Endodermal cell (in vitro differentiated cells): ENCODE data around the gene SLC9A3. TPM values are rescaled to one million over a fixed set of nuclear protein-coding genes. Genes with fewer than 3 reads are reported as not detected.

Source experiments
- DNase-seq: peaks from one replicate; pipeline ENCODE4 v3.0.0-alpha.2; 2017
- H3K27ac ChIP-seq: 2 replicates; pipeline ENCODE4 v1.5.1; 2013; ENCODE audit warnings: mild to moderate bottlenecking, low read depth, low read length, moderate library complexity
- H3K27me3 ChIP-seq: 2 replicates; pipeline ENCODE4 v1.6.1; 2013; ENCODE audit warnings: mild to moderate bottlenecking, low read length, moderate library complexity; ENCODE audit not compliant: insufficient read depth, control insufficient read depth, poor library complexity, severe bottlenecking
- H3K36me3 ChIP-seq: 2 replicates; pipeline ENCODE4 v1.7.0; 2013; ENCODE audit warnings: mild to moderate bottlenecking, low read length, moderate library complexity; ENCODE audit not compliant: control insufficient read depth, insufficient read depth
- H3K4me1 ChIP-seq: one replicate; pipeline ENCODE4 v1.7.0; 2013; ENCODE audit warnings: low read length; ENCODE audit not compliant: control insufficient read depth, insufficient read depth
- H3K4me3 ChIP-seq: 2 replicates; pipeline ENCODE4 v1.5.1; 2013; ENCODE audit warnings: mild to moderate bottlenecking, low read length, moderate library complexity
- H3K9ac ChIP-seq: 2 replicates; pipeline ENCODE4 v1.6.1; 2013; ENCODE audit warnings: mild to moderate bottlenecking, low read length, moderate library complexity; ENCODE audit not compliant: poor library complexity, severe bottlenecking; ENCODE audit errors: extremely low read depth
- H3K9me3 ChIP-seq: 2 replicates; pipeline ENCODE4 v1.6.1; 2013; ENCODE audit warnings: mild to moderate bottlenecking, low read length, moderate library complexity; ENCODE audit not compliant: control insufficient read depth
- H3K27ac Mint-ChIP-seq: 2 replicates; pipeline ENCODE4 v1.8.0; 2020; ENCODE audit warnings: mixed read lengths
- H3K27me3 Mint-ChIP-seq: 2 replicates; pipeline ENCODE4 v1.8.0; 2021; ENCODE audit warnings: mild to moderate bottlenecking, mixed read lengths; ENCODE audit not compliant: insufficient read depth
- H3K36me3 Mint-ChIP-seq: 2 replicates; pipeline ENCODE4 v1.8.0; 2020; ENCODE audit warnings: low read depth, mixed read lengths
- H3K4me1 Mint-ChIP-seq: 2 replicates; pipeline ENCODE4 v1.8.0; 2020; ENCODE audit warnings: mixed read lengths
- H3K4me3 Mint-ChIP-seq: 2 replicates; pipeline ENCODE4 v1.8.0; 2020; ENCODE audit warnings: mild to moderate bottlenecking, moderate library complexity, mixed read lengths
- H3K9me3 Mint-ChIP-seq: 2 replicates; pipeline ENCODE4 v1.8.0; 2020; ENCODE audit warnings: mild to moderate bottlenecking, mixed read lengths
- CTCF ChIP-seq: fragments of 200-600 bp; sonication (generic); conservative IDR thresholded peaks from 2 replicates; pipeline ENCODE4 v1.5.0; 2021; ENCODE audit warnings: antibody characterized with exemption, mild to moderate bottlenecking
- WGBS, 2 experiments: methylation state at CpG; one replicate each; pipeline versions ENCODE4 v1.1.5 to v1.1.7; 2013; ENCODE audit warnings: missing lambda C conversion rate in 2 of 2, mixed read lengths in 1 of 2; ENCODE audit not compliant: insufficient coverage in 1 of 2, insufficient read length in 1 of 2; 5-methylcytosine and 5-hydroxymethylcytosine counted together
- total RNA-seq, 2 donors: library from RNA; stranded (reverse); fragmentation: NEBNext Ultra II Directional in 1 of 2; extraction: Animal tissue kit (Norgen Biotek cat#: 25700) in 1 of 2; gene quantifications; 2 replicates in 1 of 2; 3 replicates in 1 of 2; pipeline ENCODE4 v1.2.1, GENCODE V29; 2021

Gene SLC9A3
- total RNA-seq, 2 donors from 2014 or later: 1.3 to 1.5 TPM

- Histone ChIP-seq H3K36me3 (peaks cover 24% of the 10 kb centered on the region), H3K27me3 (no peaks in the 10 kb centered on the region), H3K9ac (no peak overlapping the region), H3K9me3 (no peaks in the 10 kb centered on the region), H3K27ac (no peak overlapping the region), H3K4me1 (no peaks in the 10 kb centered on the region), H3K4me3 (no peak overlapping the region)
- no peaks in the 10 kb centered on the region for H3K4me1 Mint-ChIP-seq
- DNase-seq: peak; percentile 22
- no peaks in the 10 kb centered on the region for H3K9me3 Mint-ChIP-seq
- WGBS, 2 experiments: 96% methylated on average over 21 to 24 of the region's 24 CpGs
- TF ChIP-seq CTCF: no peak
- peaks cover 57% of the 10 kb centered on the region for H3K36me3 Mint-ChIP-seq
- H3K4me3 Mint-ChIP-seq: no peak overlapping the region
- H3K27me3 Mint-ChIP-seq: no peaks in the 10 kb centered on the region
- no peak overlapping the region for H3K27ac Mint-ChIP-seq
Measured at GRCh38 chr5:462051-462481, 62.2 kb downstream of the SLC9A3 start.

GRCh38 chr5:460273-460625, 64.0 kb downstream of the SLC9A3 start:
- H3K27me3 Mint-ChIP-seq: no peaks in the 10 kb centered on the region
- no peak for TF ChIP-seq CTCF
- no peaks in the 10 kb centered on the region for H3K27me3 ChIP-seq
- H3K36me3 Mint-ChIP-seq: peaks cover 59% of the 10 kb centered on the region
- H3K4me1 Mint-ChIP-seq: no peaks in the 10 kb centered on the region
- H3K9ac ChIP-seq: no peak overlapping the region
- 94 to 95% methylated on average over 6 to 8 of the region's 8 CpGs for WGBS, 2 experiments
- no peak overlapping the region for H3K4me3 ChIP-seq
- H3K36me3 ChIP-seq: peaks cover 39% of the 10 kb centered on the region
- no peak overlapping the region for H3K4me3 Mint-ChIP-seq
- peak; percentile 19 for DNase-seq
- H3K9me3 Mint-ChIP-seq: no peaks in the 10 kb centered on the region
- H3K9me3 ChIP-seq: no peaks in the 10 kb centered on the region
- no peak overlapping the region for H3K27ac ChIP-seq
- no peaks in the 10 kb centered on the region for H3K4me1 ChIP-seq
- no peak overlapping the region for H3K27ac Mint-ChIP-seq

- no peaks in the 10 kb centered on the region for H3K4me1 Mint-ChIP-seq
- DNase-seq: peak; percentile 17
- H3K4me3 ChIP-seq: no peak overlapping the region
- no peaks in the 10 kb centered on the region for H3K9me3 Mint-ChIP-seq
- no peak overlapping the region for H3K27ac ChIP-seq
- peaks cover 45% of the 10 kb centered on the region for H3K36me3 ChIP-seq
- no peak overlapping the region for H3K4me3 Mint-ChIP-seq
- WGBS, 2 experiments: 94 to 97% methylated on average over 14 to 24 of the region's 24 CpGs
- no peaks in the 10 kb centered on the region for H3K9me3 ChIP-seq
- H3K27me3 Mint-ChIP-seq: no peaks in the 10 kb centered on the region
- H3K9ac ChIP-seq: no peak overlapping the region
- H3K27me3 ChIP-seq: no peaks in the 10 kb centered on the region
- H3K27ac Mint-ChIP-seq: no peak overlapping the region
- H3K36me3 Mint-ChIP-seq: peaks cover 62% of the 10 kb centered on the region
- TF ChIP-seq CTCF: no peak
- no peaks in the 10 kb centered on the region for H3K4me1 ChIP-seq
Measured at GRCh38 chr5:459562-460272, 64.5 kb downstream of the SLC9A3 start.
